Measurements from ENCODE around the gene CTRB1. TPM values are rescaled to one million over a fixed set of nuclear protein-coding genes. Genes with fewer than 3 reads are reported as not detected.
A peak's percentile ranks its signal among the peaks of the same experiment; 100 is the strongest.

Gene CTRB1
- total RNA-seq, 1 donor from 2014 or later: not detected

- TF ChIP-seq CTCF (IDR thresholded peaks at IDR 0.05; ENCODE audit: partially characterized antibody, unreplicated experiment): no peak
- H3K4me1 Mint-ChIP-seq (ENCODE audit: low read depth, unreplicated experiment): peaks cover 48% of the 10 kb centered on the region
- peaks cover 14% of the 10 kb centered on the region for H3K9me3 Mint-ChIP-seq (ENCODE audit: unreplicated experiment)
- peaks cover 23% of the 10 kb centered on the region for H3K27me3 Mint-ChIP-seq (ENCODE audit: unreplicated experiment)
- H3K4me3 Mint-ChIP-seq (ENCODE audit: unreplicated experiment): peak overlapping the region; percentile 90
- DNase-seq: no peak
- peak overlapping the region; percentile 92 for H3K27ac Mint-ChIP-seq (ENCODE audit: unreplicated experiment)
- H3K36me3 Mint-ChIP-seq (ENCODE audit: unreplicated experiment): no peaks in the 10 kb centered on the region
These were observed 44.6 kb downstream of the CTRB1 start for GRCh38 chr16:75263291-75263962.

- Mint-ChIP-seq H3K27me3 (ENCODE audit: unreplicated experiment) (peaks cover 23% of the 10 kb centered on the region), H3K9me3 (ENCODE audit: unreplicated experiment) (peaks cover 14% of the 10 kb centered on the region), H3K27ac (ENCODE audit: unreplicated experiment) (peak overlapping the region; percentile 92), H3K36me3 (ENCODE audit: unreplicated experiment) (no peaks in the 10 kb centered on the region), H3K4me1 (ENCODE audit: low read depth, unreplicated experiment) (peaks cover 42% of the 10 kb centered on the region), H3K4me3 (ENCODE audit: unreplicated experiment) (peak overlapping the region; percentile 90)
- no peak for DNase-seq
- no peak for TF ChIP-seq CTCF (IDR thresholded peaks at IDR 0.05; ENCODE audit: partially characterized antibody, unreplicated experiment)
These were observed 45.2 kb downstream of the CTRB1 start for GRCh38 chr16:75263963-75264445.

GRCh38 chr16:75264457-75264998, 45.7 kb downstream of the CTRB1 start:
- Mint-ChIP-seq H3K4me3 (ENCODE audit: unreplicated experiment) (peak overlapping the region; percentile 90), H3K27me3 (ENCODE audit: unreplicated experiment) (peaks cover 19% of the 10 kb centered on the region), H3K9me3 (ENCODE audit: unreplicated experiment) (peaks cover 14% of the 10 kb centered on the region), H3K36me3 (ENCODE audit: unreplicated experiment) (no peaks in the 10 kb centered on the region), H3K27ac (ENCODE audit: unreplicated experiment) (peak overlapping the region; percentile 92), H3K4me1 (ENCODE audit: low read depth, unreplicated experiment) (peaks cover 38% of the 10 kb centered on the region)
- TF ChIP-seq CTCF (IDR thresholded peaks at IDR 0.05; ENCODE audit: partially characterized antibody, unreplicated experiment): no peak
- no peak for DNase-seq

GRCh38 chr16:75264999-75265910, 46.5 kb downstream of the CTRB1 start:
- TF ChIP-seq CTCF (IDR thresholded peaks at IDR 0.05; ENCODE audit: partially characterized antibody, unreplicated experiment): no peak
- peaks cover 38% of the 10 kb centered on the region for H3K4me1 Mint-ChIP-seq (ENCODE audit: low read depth, unreplicated experiment)
- no peaks in the 10 kb centered on the region for H3K36me3 Mint-ChIP-seq (ENCODE audit: unreplicated experiment)
- DNase-seq: no peak
- peaks cover 19% of the 10 kb centered on the region for H3K27me3 Mint-ChIP-seq (ENCODE audit: unreplicated experiment)
- H3K27ac Mint-ChIP-seq (ENCODE audit: unreplicated experiment): peak overlapping the region; percentile 92
- peaks cover 14% of the 10 kb centered on the region for H3K9me3 Mint-ChIP-seq (ENCODE audit: unreplicated experiment)
- peak overlapping the region; percentile 90 for H3K4me3 Mint-ChIP-seq (ENCODE audit: unreplicated experiment)
